Colonic mucosa (tissue), 4 donors: ENCODE results near the gene TWSG1. TPM values are rescaled to one million over a fixed set of nuclear protein-coding genes. Genes with fewer than 3 reads are reported as not detected.
"Not testable (repeated sequence)": the region's sequence is repeated elsewhere in the genome, so short reads cannot be mapped to it uniquely, and the experiment has no call there.

ENCODE experiments used
- DNase-seq: peaks from one replicate; pipeline ENCODE4 v3.0.0-alpha.2; 2020
- H3K27ac ChIP-seq: fragments of 200-600 bp; one replicate; pipeline ENCODE4 v1.8.0; 2021
- H3K27me3 ChIP-seq: fragments of 200-600 bp; one replicate; pipeline ENCODE4 v1.8.0; 2021
- H3K36me3 ChIP-seq: fragments of 200-600 bp; one replicate; pipeline ENCODE4 v1.8.0; 2021
- H3K4me1 ChIP-seq: fragments of 200-600 bp; one replicate; pipeline ENCODE4 v1.8.0; 2021; ENCODE audit warnings: mild to moderate bottlenecking
- H3K4me3 ChIP-seq: fragments of 200-600 bp; one replicate; pipeline ENCODE4 v1.8.0; 2021
- H3K9ac ChIP-seq, 2 donors: one replicate each; pipeline ENCODE4 v1.7.0; 2013; ENCODE audit warnings: control low read depth in 2 of 2, low read depth in 2 of 2, low read length in 2 of 2
- H3K9me3 ChIP-seq: fragments of 200-600 bp; one replicate; pipeline ENCODE4 v1.8.0; 2021
- intact Hi-C: fragments of 100-400 bp; cut with DNase I; formaldehyde crosslinking; loops from one replicate; pipeline ENCODE4 v1.14.1; 2022
- total RNA-seq, 2 donors: library from RNA; stranded (reverse); fragmentation: NEBNext Ultra II Directional in 1 of 2; extraction: Animal tissue kit (Norgen Biotek cat#: 25700) in 1 of 2; gene quantifications; one replicate each; pipeline ENCODE4 v1.2.1, GENCODE V29; 2021
- TF ChIP-seq, protein P1 (sequence below): fragments of 200-600 bp; IDR thresholded peaks from one replicate; pipeline ENCODE4 v1.8.0; 2022; ENCODE audit warnings: antibody characterized with exemption, mild to moderate bottlenecking
- donor health status: healthy.
- donor health status: DM: no; HTN: no; CAD: no.
- donor health status: DM: no; HTN: no; CAD: no.

Gene TWSG1
- total RNA-seq, 2 donors from 2014 or later = 14.1 to 25.1 TPM

DNA sequence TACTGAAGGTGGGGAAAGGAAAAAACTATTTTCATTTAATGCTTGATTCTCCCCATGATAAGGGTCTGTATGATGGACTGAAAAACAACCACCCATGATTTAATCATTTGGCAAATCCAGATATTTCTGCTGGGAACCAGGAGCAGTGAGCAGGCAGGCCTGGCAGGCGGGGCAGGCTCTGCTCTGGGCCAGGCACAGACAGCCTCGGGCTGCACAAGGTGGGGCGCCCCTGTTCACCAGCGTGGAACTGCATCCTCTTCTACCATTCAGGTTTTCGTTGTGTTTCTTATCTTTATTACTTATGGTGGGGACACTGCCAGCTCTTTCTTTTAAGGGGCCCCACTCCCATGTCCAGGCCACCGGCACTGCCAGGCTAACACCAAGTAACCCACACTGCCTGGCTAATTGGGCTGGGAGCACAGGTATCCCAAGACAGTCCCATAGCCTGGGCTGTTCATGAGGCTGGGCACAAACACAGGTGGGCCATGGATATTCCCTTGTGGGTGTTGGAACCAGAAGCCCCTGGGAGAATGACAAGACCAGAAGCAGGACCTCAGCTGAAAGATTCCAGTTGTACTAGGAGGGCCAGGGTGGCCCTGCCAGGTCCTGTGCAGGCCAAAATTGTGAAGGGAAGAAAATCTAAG lies 83.6 kb downstream of the TWSG1 start:
- H3K27me3 ChIP-seq = no peaks in the 10 kb centered on the region
- no peaks in the 10 kb centered on the region for H3K4me1 ChIP-seq
- DNase-seq = no peak
- no peak overlapping the region for H3K4me3 ChIP-seq
- H3K36me3 ChIP-seq = no peaks in the 10 kb centered on the region
- TF ChIP-seq, protein P1, sequence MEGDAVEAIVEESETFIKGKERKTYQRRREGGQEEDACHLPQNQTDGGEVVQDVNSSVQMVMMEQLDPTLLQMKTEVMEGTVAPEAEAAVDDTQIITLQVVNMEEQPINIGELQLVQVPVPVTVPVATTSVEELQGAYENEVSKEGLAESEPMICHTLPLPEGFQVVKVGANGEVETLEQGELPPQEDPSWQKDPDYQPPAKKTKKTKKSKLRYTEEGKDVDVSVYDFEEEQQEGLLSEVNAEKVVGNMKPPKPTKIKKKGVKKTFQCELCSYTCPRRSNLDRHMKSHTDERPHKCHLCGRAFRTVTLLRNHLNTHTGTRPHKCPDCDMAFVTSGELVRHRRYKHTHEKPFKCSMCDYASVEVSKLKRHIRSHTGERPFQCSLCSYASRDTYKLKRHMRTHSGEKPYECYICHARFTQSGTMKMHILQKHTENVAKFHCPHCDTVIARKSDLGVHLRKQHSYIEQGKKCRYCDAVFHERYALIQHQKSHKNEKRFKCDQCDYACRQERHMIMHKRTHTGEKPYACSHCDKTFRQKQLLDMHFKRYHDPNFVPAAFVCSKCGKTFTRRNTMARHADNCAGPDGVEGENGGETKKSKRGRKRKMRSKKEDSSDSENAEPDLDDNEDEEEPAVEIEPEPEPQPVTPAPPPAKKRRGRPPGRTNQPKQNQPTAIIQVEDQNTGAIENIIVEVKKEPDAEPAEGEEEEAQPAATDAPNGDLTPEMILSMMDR = no peak
- no peaks in the 10 kb centered on the region for H3K9me3 ChIP-seq
- no peak overlapping the region for H3K27ac ChIP-seq
- intact Hi-C loops = no loop called here
- H3K9ac ChIP-seq = no peak overlapping the region

DNA sequence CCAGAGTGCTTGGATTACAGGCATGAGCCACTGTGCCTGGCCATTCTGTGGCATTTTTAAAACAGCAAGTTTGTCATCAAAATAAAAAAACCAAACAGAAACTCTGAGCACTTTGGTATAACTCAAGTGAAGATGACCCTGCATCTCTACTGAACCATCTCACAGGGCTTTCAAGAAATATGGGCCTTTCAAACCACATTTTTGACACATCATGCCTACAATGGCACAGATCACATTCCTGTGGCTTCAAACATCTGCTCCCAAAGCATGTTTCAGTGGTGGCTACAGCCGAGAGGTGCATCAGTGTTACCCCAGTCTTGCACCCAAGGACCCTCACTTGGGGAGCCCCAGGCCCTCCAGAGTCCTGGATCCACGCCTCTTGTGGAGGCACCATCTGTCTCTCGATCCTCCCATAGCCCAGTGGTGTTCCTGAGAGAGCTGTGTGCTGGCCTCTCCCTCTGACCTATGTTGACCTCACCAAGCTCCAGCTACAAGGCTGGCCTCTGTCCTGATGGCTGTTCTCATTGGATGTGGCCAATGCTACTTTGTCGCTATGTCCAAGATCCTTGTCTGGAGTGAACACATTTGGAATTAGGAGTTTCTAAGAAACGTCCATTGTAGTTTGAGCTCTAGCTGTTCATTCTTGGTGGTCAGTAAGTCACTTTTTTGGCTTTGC lies 85.5 kb downstream of the TWSG1 start:
- H3K4me3 ChIP-seq = no peak overlapping the region
- intact Hi-C loops = no loop called here
- no peak for DNase-seq
- H3K9me3 ChIP-seq = no peaks in the 10 kb centered on the region
- no peaks in the 10 kb centered on the region for H3K27me3 ChIP-seq
- no peaks in the 10 kb centered on the region for H3K4me1 ChIP-seq
- TF ChIP-seq, protein P1 = no peak
- no peak overlapping the region for H3K27ac ChIP-seq
- no peak overlapping the region for H3K9ac ChIP-seq
- no peaks in the 10 kb centered on the region for H3K36me3 ChIP-seq

DNA sequence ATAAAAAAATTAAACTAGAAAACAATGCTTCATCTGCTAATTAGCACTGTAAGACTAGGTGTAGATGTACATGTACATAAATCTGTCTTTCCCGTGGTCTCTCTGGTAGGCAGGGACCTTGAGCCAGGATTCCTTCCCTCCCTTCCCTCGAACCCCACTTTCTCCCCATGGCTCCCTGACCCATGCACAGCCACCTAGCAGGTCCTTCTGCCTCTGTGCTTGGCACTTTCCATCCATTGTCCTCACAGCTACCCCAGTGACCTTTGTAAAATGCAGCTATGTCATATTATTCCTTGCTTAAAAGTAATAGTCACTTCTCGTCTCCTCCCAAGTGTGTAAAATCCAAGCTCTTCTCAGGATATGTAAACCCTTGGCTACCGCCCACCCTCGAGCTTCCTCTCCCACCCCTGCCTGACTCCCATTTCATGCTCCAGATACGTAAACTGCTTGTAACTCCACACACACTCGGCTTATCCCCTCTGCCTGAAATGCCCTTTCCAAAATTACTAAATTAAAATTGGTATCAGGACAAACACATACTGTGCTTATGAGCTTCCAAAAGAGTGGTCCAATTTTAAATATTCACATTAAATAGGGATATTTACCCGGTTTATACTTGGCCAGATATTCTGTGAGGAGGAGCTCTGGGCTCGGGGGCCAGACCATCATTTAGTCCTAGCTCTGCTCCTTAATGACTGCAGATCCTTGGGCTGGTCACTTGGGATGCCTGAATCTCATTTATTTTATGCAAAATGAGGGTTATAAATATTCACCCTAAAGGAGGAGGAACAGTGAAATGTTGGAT lies 86.7 kb downstream of the TWSG1 start:
- Histone ChIP-seq H3K9ac (no peak overlapping the region), H3K4me1 (no peaks in the 10 kb centered on the region), H3K27ac (no peak overlapping the region), H3K27me3 (no peaks in the 10 kb centered on the region), H3K36me3 (no peaks in the 10 kb centered on the region), H3K4me3 (no peak overlapping the region), H3K9me3 (no peaks in the 10 kb centered on the region)
- TF ChIP-seq, protein P1 = no peak
- intact Hi-C loops = no loop called here
- DNase-seq = no peak

DNA sequence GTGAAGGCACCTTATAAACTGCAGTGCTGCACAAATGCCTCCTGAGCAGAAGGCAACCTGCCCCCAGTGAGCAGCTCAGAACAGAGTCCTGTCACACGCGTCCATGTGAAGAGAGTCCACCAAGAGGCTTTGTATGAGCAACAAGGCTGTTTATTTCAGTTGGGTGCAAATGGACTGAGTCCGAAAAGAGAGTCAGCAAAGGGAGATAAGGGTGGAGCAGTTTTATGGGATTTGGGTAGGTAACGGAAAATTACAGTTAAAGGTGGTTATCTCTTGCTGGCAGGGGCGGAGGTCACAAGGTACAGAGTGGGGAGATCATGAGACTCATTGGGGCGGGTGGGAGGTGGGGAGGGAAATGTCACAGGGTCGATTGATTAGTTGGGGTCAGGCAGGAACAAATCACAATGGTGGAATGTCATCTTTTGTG lies 87.3 kb downstream of the TWSG1 start:
- H3K9me3 ChIP-seq = no peaks in the 10 kb centered on the region
- H3K9ac ChIP-seq = no peak overlapping the region
- H3K4me3 ChIP-seq = no peak overlapping the region
- H3K27ac ChIP-seq = no peak overlapping the region
- intact Hi-C loops = no loop called here
- TF ChIP-seq, protein P1 = no peak
- no peak for DNase-seq
- no peaks in the 10 kb centered on the region for H3K27me3 ChIP-seq
- H3K4me1 ChIP-seq = no peaks in the 10 kb centered on the region
- H3K36me3 ChIP-seq = no peaks in the 10 kb centered on the region

DNA sequence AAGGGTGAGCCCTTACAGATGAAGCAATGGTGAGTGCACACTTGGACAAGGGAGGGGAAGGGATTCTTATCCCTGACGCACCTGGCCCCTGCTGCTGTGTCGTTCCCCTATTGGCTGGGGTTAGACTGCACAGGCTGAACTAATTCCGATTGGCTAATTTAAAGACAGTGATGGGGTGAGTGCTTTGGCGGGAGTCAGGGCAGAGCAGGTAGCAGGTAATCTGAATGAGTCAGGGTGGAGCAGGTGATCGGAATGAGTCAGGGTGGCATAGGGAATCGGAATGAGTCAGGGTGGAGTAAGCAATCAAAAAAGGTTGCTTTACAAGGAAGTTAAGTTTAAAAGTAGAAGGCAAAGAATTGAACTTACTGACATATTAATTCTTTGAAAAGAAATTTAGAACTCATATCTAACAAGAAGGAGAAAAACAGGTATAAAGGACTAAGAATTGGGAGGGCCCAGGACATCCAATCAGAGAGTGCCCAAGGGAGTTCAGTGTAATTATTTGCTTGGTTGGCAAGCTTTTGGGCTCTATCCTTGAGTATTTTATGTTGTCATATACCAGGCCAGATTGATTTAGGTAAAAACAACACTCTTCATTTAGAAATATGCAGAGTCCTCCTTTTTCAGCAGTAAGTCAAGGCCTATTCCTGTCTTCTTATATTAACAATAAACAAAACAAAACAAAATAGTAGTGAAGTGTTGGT lies 88.4 kb downstream of the TWSG1 start:
- Histone ChIP-seq H3K4me1 (no peaks in the 10 kb centered on the region), H3K9ac (no peak overlapping the region), H3K27ac (peak overlapping the region; percentile 47), H3K9me3 (no peaks in the 10 kb centered on the region), H3K4me3 (no peak overlapping the region), H3K27me3 (no peaks in the 10 kb centered on the region), H3K36me3 (no peaks in the 10 kb centered on the region)
- intact Hi-C loops = no loop called here
- TF ChIP-seq, protein P1 = no peak
- peak; percentile 52 for DNase-seq

DNA sequence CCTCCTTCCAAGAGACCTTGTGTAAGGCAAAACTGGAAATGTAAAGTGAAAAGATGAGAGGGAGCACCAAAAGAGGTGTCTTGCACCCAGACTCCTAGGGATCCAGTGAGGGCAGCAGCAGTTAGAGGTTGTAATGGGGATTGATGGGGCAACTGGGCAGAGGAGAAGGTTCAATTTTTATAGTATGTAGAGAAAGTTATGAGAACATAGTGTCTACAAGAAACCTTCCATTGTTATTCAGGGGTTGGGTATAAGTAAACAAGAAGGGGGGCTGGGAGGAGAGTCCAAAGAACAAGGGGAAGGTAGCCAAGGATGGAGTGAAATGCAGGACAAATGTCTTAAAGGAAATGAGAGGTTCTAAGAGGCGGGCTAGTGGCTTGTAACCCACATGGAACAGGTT lies 89.1 kb downstream of the TWSG1 start:
- peak overlapping the region; percentile 47 for H3K27ac ChIP-seq
- H3K4me3 ChIP-seq, H3K27me3 ChIP-seq, H3K9ac ChIP-seq, intact Hi-C loops, H3K4me1 ChIP-seq, DNase-seq, H3K9me3 ChIP-seq, H3K36me3 ChIP-seq: not testable (repeated sequence)

DNA sequence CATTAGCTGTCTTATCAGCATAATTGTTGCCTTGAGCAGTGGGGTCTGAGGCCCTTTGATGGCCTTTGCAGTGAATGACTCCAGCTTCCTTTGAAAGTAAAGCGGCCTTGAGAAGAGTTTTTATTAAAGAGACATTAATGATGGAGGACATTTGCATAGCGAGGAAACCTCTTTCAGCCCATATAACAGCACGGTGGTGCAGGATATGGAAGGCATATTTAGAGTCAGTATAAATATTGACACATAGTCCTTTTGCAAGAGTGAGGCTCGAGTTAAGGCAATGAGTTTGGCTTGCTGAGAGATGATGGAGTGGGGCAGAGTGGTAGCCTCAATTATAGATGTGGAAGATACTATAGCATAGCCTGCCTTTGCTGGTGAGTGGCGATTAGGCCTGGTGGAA lies 89.7 kb downstream of the TWSG1 start:
- intact Hi-C loops, H3K4me1 ChIP-seq, H3K27ac ChIP-seq, H3K36me3 ChIP-seq, DNase-seq, H3K27me3 ChIP-seq, H3K9me3 ChIP-seq, H3K9ac ChIP-seq, H3K4me3 ChIP-seq: not testable (repeated sequence)
